BJ (cell line): Measurements from ENCODE around the gene SLC6A12. TPM values are rescaled to one million over a fixed set of nuclear protein-coding genes. Genes with fewer than 3 reads are reported as not detected.

Experiments
- CTCF ChIA-PET: fragments of 350-600 bp; formaldehyde crosslinking; extraction: SDS; loops from one replicate; lab custom pipeline; 2021; ENCODE audit warnings: antibody characterized with exemption, inconsistent platforms; lab: Yijun Ruan, JAX
- POLR2A ChIA-PET: fragments of 300-600 bp; sonication (Branson Sonifier 250); formaldehyde crosslinking; extraction: SDS; loops from one replicate; lab custom pipeline; 2021; ENCODE audit warnings: antibody characterized with exemption; lab: Charles Lee
- DNase-seq: peaks from one replicate; pipeline ENCODE4 v3.0.0-alpha.2; 2011; ENCODE audit warnings: low read depth
- H3K27me3 ChIP-seq: 2 replicates; pipeline ENCODE4 v1.6.0; 2011; ENCODE audit warnings: low read length; ENCODE audit not compliant: control insufficient read depth, insufficient read depth
- H3K36me3 ChIP-seq: 2 replicates; pipeline ENCODE4 v1.5.1; 2011; ENCODE audit warnings: low read length; ENCODE audit not compliant: control insufficient read depth, insufficient read depth
- H3K4me3 ChIP-seq: 2 replicates; pipeline ENCODE4 v1.5.1; 2011; ENCODE audit warnings: low read depth, mild to moderate bottlenecking, control low read depth, low read length
- CTCF ChIP-seq: IDR thresholded peaks from 2 replicates; pipeline ENCODE4 v1.5.1; 2011; ENCODE audit warnings: low read depth, mild to moderate bottlenecking, control low read depth, inconsistent platforms, low read length, moderate library complexity; ENCODE audit not compliant: insufficient read depth
- polyA plus RNA-seq: library from polyadenylated mRNA; depleted of rRNA; stranded (reverse); fragments of >200 nt; gene quantifications from 2 replicates; pipeline ENCODE4 v1.2.3, GENCODE V29; 2011

The SLC6A12 gene
- polyA plus RNA-seq, 1 experiment, result not detected

GRCh38 chr12:241266-241665, 27.3 kb upstream of the SLC6A12 start:
- ChIA-PET POLR2A (no interaction called here), CTCF (no interaction called here)
- no peak for DNase-seq
- H3K36me3 ChIP-seq, result no peaks in the 10 kb centered on the region
- H3K27me3 ChIP-seq, result no peaks in the 10 kb centered on the region
- TF ChIP-seq CTCF, result no peak
- H3K4me3 ChIP-seq, result no peak overlapping the region

- ChIA-PET CTCF (no interaction called here), POLR2A (no interaction called here)
- no peaks in the 10 kb centered on the region for H3K27me3 ChIP-seq
- TF ChIP-seq CTCF, result no peak
- H3K4me3 ChIP-seq, result no peak overlapping the region
- H3K36me3 ChIP-seq, result no peaks in the 10 kb centered on the region
- no peak for DNase-seq
Measured at GRCh38 chr12:240566-240965, 26.6 kb upstream of the SLC6A12 start.

- ChIA-PET CTCF (interaction anchor here (1.0 kb wide), 1 partner anchor 9 kb away, joined by 3 read pairs; no protein-coding TSS in a partner anchor), POLR2A (no interaction called here)
- no peak overlapping the region for H3K4me3 ChIP-seq
Measured at GRCh38 chr12:238736-239398, 24.9 kb upstream of the SLC6A12 start.

GRCh38 chr12:238116-238515, 24.2 kb upstream of the SLC6A12 start:
- TF ChIP-seq CTCF, result no peak
- peaks cover 3% of the 10 kb centered on the region for H3K27me3 ChIP-seq
- no peak overlapping the region for H3K4me3 ChIP-seq
- no peak for DNase-seq
- ChIA-PET CTCF (interaction anchor here (1.0 kb wide), 1 partner anchor 8 kb away, joined by 3 read pairs; no protein-coding TSS in a partner anchor), POLR2A (no interaction called here)
- H3K36me3 ChIP-seq, result no peaks in the 10 kb centered on the region

More at GRCh38 chr12:238736-239398, 24.9 kb upstream of the SLC6A12 start:
- Histone ChIP-seq H3K27me3 (no peaks in the 10 kb centered on the region), H3K36me3 (no peaks in the 10 kb centered on the region)
- TF ChIP-seq CTCF, result no peak
- DNase-seq, result no peak

- CTCF ChIA-PET, result no interaction called here
- TF ChIP-seq CTCF, result no peak
- POLR2A ChIA-PET, result no interaction called here
- no peak for DNase-seq
- Histone ChIP-seq H3K4me3 (no peak overlapping the region), H3K27me3 (peaks cover 9% of the 10 kb centered on the region), H3K36me3 (no peaks in the 10 kb centered on the region)
Measured at GRCh38 chr12:237026-237815, 23.3 kb upstream of the SLC6A12 start.
